ENCODE data around the gene VIM. TPM values are rescaled to one million over a fixed set of nuclear protein-coding genes. Genes with fewer than 3 reads are reported as not detected.

VIM gene
- total RNA-seq, 6 experiments from 2014 or later = 39.3 to 160 (median 97.4) TPM

DNA sequence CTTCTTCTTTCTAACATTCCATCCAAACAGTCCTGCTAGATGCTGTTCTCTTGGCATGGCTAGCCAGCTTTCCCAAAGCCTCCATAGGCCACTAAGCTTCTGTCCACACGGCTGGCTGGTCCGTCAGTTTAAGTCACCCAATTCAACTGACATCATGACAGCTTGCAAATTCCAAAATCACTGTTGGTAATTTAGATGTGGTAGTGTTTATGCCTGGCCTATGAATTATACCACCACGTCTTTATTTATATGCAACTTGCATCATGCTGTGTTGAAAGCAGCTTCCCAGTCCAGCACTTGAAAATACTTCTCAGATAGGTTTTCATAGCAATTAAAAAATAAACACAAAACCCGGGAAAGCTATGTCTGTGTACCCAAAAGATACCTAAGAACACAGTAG is 2.2 kb upstream of the VIM start:
- no peak overlapping the region for H3K27ac ChIP-seq
- no peak overlapping the region for H3K4me3 ChIP-seq
- H3K27me3 ChIP-seq = peaks cover 0 to 11% of the 10 kb centered on the region in 2 donors
- no peak for TF ChIP-seq POLR2A (IDR thresholded peaks at IDR 0.05)
- TF ChIP-seq, protein P1, sequence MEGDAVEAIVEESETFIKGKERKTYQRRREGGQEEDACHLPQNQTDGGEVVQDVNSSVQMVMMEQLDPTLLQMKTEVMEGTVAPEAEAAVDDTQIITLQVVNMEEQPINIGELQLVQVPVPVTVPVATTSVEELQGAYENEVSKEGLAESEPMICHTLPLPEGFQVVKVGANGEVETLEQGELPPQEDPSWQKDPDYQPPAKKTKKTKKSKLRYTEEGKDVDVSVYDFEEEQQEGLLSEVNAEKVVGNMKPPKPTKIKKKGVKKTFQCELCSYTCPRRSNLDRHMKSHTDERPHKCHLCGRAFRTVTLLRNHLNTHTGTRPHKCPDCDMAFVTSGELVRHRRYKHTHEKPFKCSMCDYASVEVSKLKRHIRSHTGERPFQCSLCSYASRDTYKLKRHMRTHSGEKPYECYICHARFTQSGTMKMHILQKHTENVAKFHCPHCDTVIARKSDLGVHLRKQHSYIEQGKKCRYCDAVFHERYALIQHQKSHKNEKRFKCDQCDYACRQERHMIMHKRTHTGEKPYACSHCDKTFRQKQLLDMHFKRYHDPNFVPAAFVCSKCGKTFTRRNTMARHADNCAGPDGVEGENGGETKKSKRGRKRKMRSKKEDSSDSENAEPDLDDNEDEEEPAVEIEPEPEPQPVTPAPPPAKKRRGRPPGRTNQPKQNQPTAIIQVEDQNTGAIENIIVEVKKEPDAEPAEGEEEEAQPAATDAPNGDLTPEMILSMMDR (IDR thresholded peaks at IDR 0.05) = no peak
- no peaks in the 10 kb centered on the region for H3K36me3 ChIP-seq
- WGBS (ENCODE audit: insufficient coverage, low coverage, low lambda C conversion rate, missing lambda C conversion rate) = 67% methylated on average over 4 of the region's 4 CpGs
- no peaks in the 10 kb centered on the region for H3K9me3 ChIP-seq
- intact Hi-C loops (cut with DNase I) = no loop called here
- DNase-seq = no peak
- H3K4me1 ChIP-seq = peaks cover 0 to 10% (median 0%) of the 10 kb centered on the region in 4 donors
- ATAC-seq = no peak

GRCh38 chr10:17226891-17227303 is 1.1 kb upstream of the VIM start:
- peaks cover 0 to 2% (median 0%) of the 10 kb centered on the region in 4 donors for H3K36me3 ChIP-seq
- 74% methylated on average over 7 of the region's 8 CpGs for WGBS (ENCODE audit: insufficient coverage, low coverage, low lambda C conversion rate, missing lambda C conversion rate)
- peaks cover 0 to 10% (median 0%) of the 10 kb centered on the region in 4 donors for H3K4me1 ChIP-seq
- intact Hi-C loops (cut with DNase I) = no loop called here
- no peak overlapping the region for H3K4me3 ChIP-seq
- no peak for ATAC-seq
- no peak for DNase-seq
- TF ChIP-seq, protein P1 (IDR thresholded peaks at IDR 0.05) = no peak
- H3K27ac ChIP-seq = no peak overlapping the region
- no peaks in the 10 kb centered on the region for H3K9me3 ChIP-seq
- peaks cover 0 to 11% of the 10 kb centered on the region in 2 donors for H3K27me3 ChIP-seq

DNA sequence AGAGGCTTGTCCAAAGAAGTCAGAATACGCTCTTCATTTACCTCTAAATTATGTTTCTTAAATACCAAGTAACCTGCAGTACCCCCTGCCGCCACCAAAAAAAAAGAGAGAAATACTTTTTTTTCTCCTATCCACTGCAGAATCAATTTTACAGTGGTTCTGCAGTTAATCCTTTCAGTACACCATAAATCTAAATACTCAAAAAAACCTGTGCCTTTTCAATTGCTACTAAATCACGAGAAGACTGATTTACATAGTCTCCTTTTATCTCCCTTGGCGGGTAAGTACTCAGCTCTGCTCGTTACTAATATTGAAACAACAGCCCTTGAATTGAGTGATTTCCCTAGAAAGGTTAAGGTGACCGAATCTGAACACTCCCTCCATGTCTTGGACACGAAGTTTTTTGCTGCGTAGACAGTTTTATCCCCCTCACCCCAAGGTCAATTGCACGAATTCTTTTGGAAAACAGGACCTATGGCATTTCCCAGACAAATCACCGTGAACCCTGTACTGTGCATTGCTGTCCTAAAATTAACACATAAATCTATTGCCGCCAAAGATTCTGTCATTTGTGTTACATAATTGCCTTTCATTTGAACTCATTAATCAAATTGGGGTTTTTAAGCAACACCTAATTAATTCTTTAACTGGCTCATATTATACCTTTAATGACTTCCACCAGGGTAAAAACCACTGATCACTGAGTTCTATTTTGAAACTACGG is 512 bp upstream of the VIM start:
- Histone ChIP-seq H3K4me3 (peak overlapping the region; percentile 51 to 60 (median 55)), H3K27ac (peak overlapping the region; percentile 79 to 96 (median 80)), H3K9me3 (no peaks in the 10 kb centered on the region), H3K4me1 (peaks cover 0 to 10% (median 0%) of the 10 kb centered on the region in 4 donors), H3K36me3 (peaks cover 0 to 6% (median 0%) of the 10 kb centered on the region in 4 donors), H3K27me3 (peaks cover 0 to 11% of the 10 kb centered on the region in 2 donors)
- TF ChIP-seq, protein P1 (IDR thresholded peaks at IDR 0.05) = peak; percentile 30 to 38 (median 36)
- no peak for TF ChIP-seq POLR2A (IDR thresholded peaks at IDR 0.05)
- 15% methylated on average over 12 of the region's 12 CpGs for WGBS (ENCODE audit: insufficient coverage, low coverage, low lambda C conversion rate, missing lambda C conversion rate)
- intact Hi-C loops (cut with DNase I) = no loop called here
- DNase-seq (no peak), ATAC-seq (no peak)

GRCh38 chr10:17229016-17229716 is 1.1 kb downstream of the VIM start:
- H3K36me3 ChIP-seq = peaks cover 0 to 17% (median 0%) of the 10 kb centered on the region in 4 donors
- peaks cover 0 to 10% (median 0%) of the 10 kb centered on the region in 4 donors for H3K4me1 ChIP-seq
- peak overlapping the region; percentile 51 to 60 (median 55) for H3K4me3 ChIP-seq
- intact Hi-C loops (cut with DNase I) = no loop called here
- TF ChIP-seq, protein P1 (IDR thresholded peaks at IDR 0.05) = no peak
- TF ChIP-seq POLR2A (IDR thresholded peaks at IDR 0.05) = peak; percentile 78
- 2% methylated on average over 17 of the region's 72 CpGs for WGBS (ENCODE audit: insufficient coverage, low coverage, low lambda C conversion rate, missing lambda C conversion rate)
- peak overlapping the region; percentile 79 to 96 (median 80) for H3K27ac ChIP-seq
- ATAC-seq (peak; percentile 57 to 75 (median 66)), DNase-seq (peak; percentile 81 to 86 (median 85))
- no peaks in the 10 kb centered on the region for H3K9me3 ChIP-seq
- H3K27me3 ChIP-seq = peaks cover 0 to 11% of the 10 kb centered on the region in 2 donors

Measured in right lobe of liver (tissue), 6 donors.